ENCODE results near the gene CAVIN2.

DNA sequence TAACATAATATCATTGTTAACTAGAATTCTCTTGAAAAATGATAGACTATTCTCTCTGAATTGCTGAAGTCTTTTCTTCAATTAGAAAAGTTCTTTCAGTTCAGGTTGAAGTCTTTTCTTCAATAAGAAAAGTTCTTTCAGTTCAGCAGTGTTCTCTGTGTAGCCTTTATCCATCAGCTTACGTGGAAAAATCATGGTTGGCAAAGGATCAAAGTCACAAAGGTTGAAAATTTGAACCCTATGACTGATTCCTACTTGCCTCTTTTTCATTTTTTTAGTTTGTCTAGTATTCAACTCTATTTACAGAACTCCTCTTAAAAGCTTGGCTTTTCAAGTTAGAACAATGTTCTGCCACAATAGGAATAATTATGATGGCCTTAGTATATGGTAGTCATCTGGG is 25.8 kb downstream of the CAVIN2 start:
- no peak for TF ChIP-seq POLR2A (IDR thresholded peaks at IDR 0.05)
- TF ChIP-seq CTCF (IDR thresholded peaks at IDR 0.05) = no peak

Measured in heart left ventricle (tissue), 13 donors.